Prostate gland (tissue), 2 donors: ENCODE results near the gene CPNE4. TPM values are rescaled to one million over a fixed set of nuclear protein-coding genes. Genes with fewer than 3 reads are reported as not detected.

Experiments
- DNase-seq: peaks from one replicate; pipeline ENCODE4 v3.0.0-alpha.2; 2019; ENCODE audit warnings: low spot score
- H3K27ac ChIP-seq, 2 donors: fragments of 200-600 bp; sonication (generic); 2 replicates each; pipeline ENCODE4 v1.5.1; 2017 to 2019
- H3K27me3 ChIP-seq: fragments of 200-600 bp; sonication (generic); replicated peaks from 2 replicates; pipeline ENCODE4 v1.5.1; 2019; ENCODE audit not compliant: insufficient read depth
- H3K36me3 ChIP-seq, 2 donors: fragments of 200-600 bp; sonication (generic); 1 replicate in 1 of 2; 2 replicates in 1 of 2; pipeline versions ENCODE4 v1.5.1 to v1.8.1; 2017 to 2019
- H3K4me1 ChIP-seq: fragments of 200-600 bp; sonication (generic); replicated peaks from 2 replicates; pipeline ENCODE4 v1.5.1; 2019
- H3K4me3 ChIP-seq, 2 donors: fragments of 200-600 bp; sonication (generic); 2 replicates each; pipeline ENCODE4 v1.5.1; 2017 to 2019
- H3K9me3 ChIP-seq: fragments of 200-600 bp; sonication (generic); 2 replicates; pipeline ENCODE4 v1.5.1; 2017
- CTCF ChIP-seq, 4 experiments: fragments of 200-600 bp in 2 of 4; fragments of 450-650 bp in 2 of 4; sonication (generic) in 2 of 4; IDR thresholded peaks; 1 replicate in 3 of 4; 2 replicates in 1 of 4; pipeline ENCODE4 v1.5.1; 2016 to 2019; ENCODE audit warnings: antibody characterized with exemption in 4 of 4, mild to moderate bottlenecking in 2 of 4, moderate library complexity in 2 of 4
- POLR2A ChIP-seq: fragments of 450-650 bp; IDR thresholded peaks from one replicate; pipeline ENCODE4 v1.6.1; 2016; ENCODE audit warnings: antibody characterized with exemption, mild to moderate bottlenecking
- POLR2AphosphoS5 ChIP-seq: sonication (generic); formaldehyde crosslinking; IDR thresholded peaks from one replicate; pipeline ENCODE4 v1.6.1; 2017; ENCODE audit warnings: antibody characterized with exemption
- WGBS: methylation state at CpG from one replicate; pipeline ENCODE4 v1.1.5; 2018; 5-methylcytosine and 5-hydroxymethylcytosine counted together
- intact Hi-C: fragments of 100-400 bp; cut with DNase I; formaldehyde crosslinking; loops from one replicate; pipeline ENCODE4 v1.14.2; 2022
- total RNA-seq, 2 donors: library from RNA; depleted of rRNA; stranded (reverse); fragments of >200 nt; gene quantifications; one replicate each; pipeline ENCODE4 v1.1.0, GENCODE V29; 2016

Gene CPNE4
- total RNA-seq, 2 donors from 2014 or later, result 39.9 to 68.2 TPM

DNA sequence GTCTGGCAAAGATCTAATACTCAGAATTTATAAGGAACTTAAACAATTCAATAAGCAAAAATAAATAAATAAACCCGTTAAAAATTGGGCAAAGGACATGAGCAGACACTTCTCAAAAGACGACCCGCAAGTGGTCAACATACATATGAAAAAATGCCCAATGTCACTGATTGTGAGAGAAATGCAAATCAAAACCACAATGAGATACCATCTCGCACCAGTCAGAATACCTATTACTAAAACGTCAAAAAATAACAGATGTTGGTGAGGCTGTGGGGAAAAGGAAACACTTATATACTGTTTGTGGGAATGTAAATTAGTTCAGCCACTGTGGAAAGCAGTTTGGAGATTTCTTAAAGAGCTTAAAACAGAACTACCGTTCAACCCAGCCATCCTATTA is 344.0 kb downstream of the CPNE4 start:
- Histone ChIP-seq H3K27ac (no peak overlapping the region), H3K9me3 (no peaks in the 10 kb centered on the region), H3K27me3 (no peaks in the 10 kb centered on the region), H3K36me3 (no peaks in the 10 kb centered on the region), H3K4me3 (no peak overlapping the region), H3K4me1 (no peaks in the 10 kb centered on the region)
- intact Hi-C loops, result no loop called here
- WGBS, result 80% methylated on average over 6 of the region's 6 CpGs
- no peak for DNase-seq
- no peak for TF ChIP-seq POLR2AphosphoS5
- no peak for TF ChIP-seq POLR2A
- TF ChIP-seq CTCF (IDR thresholded peaks at IDR 0.05), result no peak

GRCh38 chr3:131688370-131688769 is 346.4 kb downstream of the CPNE4 start:
- 59% methylated on average over 3 of the region's 3 CpGs for WGBS
- no peaks in the 10 kb centered on the region for H3K27me3 ChIP-seq
- H3K9me3 ChIP-seq, result no peaks in the 10 kb centered on the region
- no peak overlapping the region for H3K27ac ChIP-seq
- no peaks in the 10 kb centered on the region for H3K36me3 ChIP-seq
- TF ChIP-seq POLR2A (no peak), POLR2AphosphoS5 (no peak), CTCF (IDR thresholded peaks at IDR 0.05) (no peak)
- H3K4me3 ChIP-seq, result no peak overlapping the region
- DNase-seq, result no peak
- H3K4me1 ChIP-seq, result no peaks in the 10 kb centered on the region
- intact Hi-C loops, result no loop called here

- Histone ChIP-seq H3K27me3 (no peaks in the 10 kb centered on the region), H3K27ac (no peak overlapping the region), H3K9me3 (no peaks in the 10 kb centered on the region), H3K36me3 (no peaks in the 10 kb centered on the region), H3K4me1 (no peaks in the 10 kb centered on the region), H3K4me3 (no peak overlapping the region)
- intact Hi-C loops, result no loop called here
- 72% methylated on average over 4 of the region's 4 CpGs for WGBS
- TF ChIP-seq POLR2A (no peak), POLR2AphosphoS5 (no peak), CTCF (IDR thresholded peaks at IDR 0.05) (no peak)
- DNase-seq, result no peak
Measured at GRCh38 chr3:131669600-131669999, 365.2 kb downstream of the CPNE4 start.

DNA sequence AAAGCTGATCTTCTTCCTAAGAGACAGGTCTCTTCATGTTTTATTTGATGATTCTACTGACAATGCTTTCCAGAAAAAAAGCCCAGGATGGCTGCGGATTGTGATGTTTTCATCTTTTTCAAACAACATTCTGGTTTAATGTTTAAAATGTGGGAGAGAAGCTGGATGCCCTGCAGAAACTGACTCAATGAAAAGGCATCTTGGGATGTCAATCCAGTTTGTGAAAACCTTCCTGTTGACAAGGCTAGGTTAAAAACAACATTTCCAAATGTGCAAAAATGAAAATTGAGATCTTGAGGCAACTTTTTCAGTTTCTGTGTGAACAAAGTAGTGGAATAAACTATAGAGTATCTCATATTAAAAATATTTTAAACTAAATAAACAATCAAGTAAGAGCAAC is 376.0 kb downstream of the CPNE4 start:
- DNase-seq, result no peak
- TF ChIP-seq CTCF (IDR thresholded peaks at IDR 0.05) (no peak), POLR2AphosphoS5 (no peak), POLR2A (no peak)
- Histone ChIP-seq H3K4me1 (no peaks in the 10 kb centered on the region), H3K9me3 (no peaks in the 10 kb centered on the region), H3K27ac (no peak overlapping the region), H3K27me3 (no peaks in the 10 kb centered on the region), H3K4me3 (no peak overlapping the region), H3K36me3 (no peaks in the 10 kb centered on the region)
- intact Hi-C loops, result no loop called here
- 21% methylated on average over 1 of the region's 1 CpG for WGBS

GRCh38 chr3:131658115-131658514 is 376.7 kb downstream of the CPNE4 start:
- Histone ChIP-seq H3K9me3 (no peaks in the 10 kb centered on the region), H3K4me1 (no peaks in the 10 kb centered on the region), H3K27ac (no peak overlapping the region), H3K27me3 (no peaks in the 10 kb centered on the region), H3K4me3 (no peak overlapping the region), H3K36me3 (no peaks in the 10 kb centered on the region)
- no peak for DNase-seq
- 94% methylated on average over 3 of the region's 3 CpGs for WGBS
- intact Hi-C loops, result no loop called here
- no peak for TF ChIP-seq POLR2AphosphoS5
- TF ChIP-seq CTCF (IDR thresholded peaks at IDR 0.05), result no peak
- no peak for TF ChIP-seq POLR2A
